Activated T-cell treated with anti-CD3 and anti-CD28 coated beads, Interleukin-2, amount 50 U/mL, for 1 hour (primary cell): ENCODE data around the gene NOSTRIN.
"Not testable (repeated sequence)": the region's sequence is repeated elsewhere in the genome, so short reads cannot be mapped to it uniquely, and the experiment has no call there.

Experiments used
- DNase-seq: peaks from one replicate; pipeline ENCODE4 v3.0.0-alpha.2; 2020

The NOSTRIN gene

GRCh38 chr2:168790226-168790902 is 12.1 kb upstream of the NOSTRIN start:
- no peak for DNase-seq

- DNase-seq, result not testable (repeated sequence)
Observed at GRCh38 chr2:168791140-168791539, 11.3 kb upstream of the NOSTRIN start.

DNA sequence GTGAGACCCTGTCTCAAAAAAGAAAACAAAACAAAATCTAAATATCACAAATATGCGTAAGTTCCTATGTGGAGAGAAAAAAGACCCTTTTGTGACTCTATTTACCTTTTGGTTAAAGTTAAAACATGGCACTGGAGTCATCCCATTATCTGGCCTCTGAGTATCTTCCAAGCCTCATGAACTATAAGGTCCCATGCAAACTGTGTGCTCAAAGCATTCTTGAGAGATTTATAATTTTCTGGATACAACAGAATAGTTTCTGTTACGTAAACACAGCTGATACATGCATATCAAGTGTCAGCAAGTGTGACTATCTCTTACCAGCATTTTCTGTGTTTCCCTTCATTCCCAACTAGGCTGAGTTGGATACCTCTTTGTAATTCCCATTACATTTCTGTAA is 8.8 kb upstream of the NOSTRIN start:
- DNase-seq, result no peak

- no peak for DNase-seq
Observed at GRCh38 chr2:168794968-168795367, 7.5 kb upstream of the NOSTRIN start.

DNA sequence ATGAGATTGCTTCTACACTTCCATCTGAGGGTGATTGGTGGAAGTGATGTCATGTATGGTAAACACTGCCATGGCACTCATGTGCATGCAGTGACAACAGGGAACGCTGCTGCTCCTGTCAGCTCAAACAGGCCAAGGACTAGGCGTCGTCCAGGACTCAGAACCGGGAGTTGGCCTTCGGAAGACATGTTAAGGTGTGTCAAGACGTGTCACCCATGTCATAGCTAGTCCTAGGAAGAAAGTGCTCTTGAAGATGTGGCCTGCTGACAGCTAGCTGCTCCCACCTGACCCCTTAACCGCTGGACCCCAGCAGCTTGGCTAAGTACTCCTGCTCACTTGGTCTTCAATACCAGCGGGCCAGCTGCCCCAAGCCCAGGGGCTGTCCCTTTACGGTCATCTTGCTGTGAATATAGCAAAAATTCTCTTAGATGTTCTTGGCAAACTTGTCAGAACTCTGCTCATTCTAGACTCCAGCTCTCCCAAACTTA is 6.3 kb upstream of the NOSTRIN start:
- DNase-seq, result no peak

GRCh38 chr2:168796583-168797285 is 5.7 kb upstream of the NOSTRIN start:
- DNase-seq, result no peak

- DNase-seq, result no peak
Observed at GRCh38 chr2:168797286-168797655, 5.2 kb upstream of the NOSTRIN start.

GRCh38 chr2:168798076-168798887 is 4.2 kb upstream of the NOSTRIN start:
- no peak for DNase-seq

- no peak for DNase-seq
Observed at GRCh38 chr2:168798888-168799410, 3.5 kb upstream of the NOSTRIN start.

GRCh38 chr2:168801471-168801870 is 966 bp upstream of the NOSTRIN start:
- no peak for DNase-seq

DNA sequence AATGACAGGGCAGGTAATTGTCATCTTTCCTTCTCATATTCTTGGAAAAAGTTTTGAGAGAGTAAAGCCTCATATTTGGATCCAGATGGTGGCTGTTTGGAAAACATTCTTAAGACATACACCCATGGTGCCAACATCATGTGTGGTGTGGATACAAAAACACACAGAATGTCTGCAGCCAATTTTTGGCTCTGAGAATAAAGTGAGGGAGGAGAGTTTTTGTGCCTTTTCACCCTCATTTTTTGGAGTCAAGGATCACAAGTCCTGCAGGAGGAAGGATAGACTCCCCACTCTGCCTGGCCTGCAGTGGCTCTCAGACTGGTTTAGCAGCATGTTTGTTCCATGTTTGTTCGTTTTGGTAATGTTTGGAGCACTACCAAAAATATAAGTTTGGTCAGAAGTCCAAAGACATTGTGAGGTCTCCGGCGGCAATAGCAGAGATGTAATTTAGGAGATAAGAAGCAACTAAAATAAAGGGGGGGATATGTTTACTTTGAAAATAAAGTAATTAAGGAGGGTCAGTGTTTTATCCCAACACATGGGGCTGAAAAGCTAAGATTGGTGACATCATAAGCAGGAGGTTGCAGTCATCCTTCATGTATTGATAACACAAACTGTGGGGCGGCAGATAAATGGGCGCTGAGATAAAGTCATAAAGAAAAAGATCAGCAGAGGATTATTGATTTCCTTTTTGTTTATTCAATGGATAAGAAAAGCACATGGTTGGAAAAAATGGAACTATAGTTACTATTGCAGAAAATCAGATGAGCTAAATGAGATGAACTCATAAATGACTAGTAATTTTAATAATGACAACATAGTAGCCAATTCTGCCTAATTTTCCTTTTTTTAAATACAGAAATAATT is 655 bp downstream of the NOSTRIN start:
- no peak for DNase-seq

GRCh38 chr2:168804214-168804613 is 1.8 kb downstream of the NOSTRIN start:
- no peak for DNase-seq

- no peak for DNase-seq
Observed at GRCh38 chr2:168805615-168806014, 3.2 kb downstream of the NOSTRIN start.

GRCh38 chr2:168809537-168809936 is 7.1 kb downstream of the NOSTRIN start:
- no peak for DNase-seq

DNA sequence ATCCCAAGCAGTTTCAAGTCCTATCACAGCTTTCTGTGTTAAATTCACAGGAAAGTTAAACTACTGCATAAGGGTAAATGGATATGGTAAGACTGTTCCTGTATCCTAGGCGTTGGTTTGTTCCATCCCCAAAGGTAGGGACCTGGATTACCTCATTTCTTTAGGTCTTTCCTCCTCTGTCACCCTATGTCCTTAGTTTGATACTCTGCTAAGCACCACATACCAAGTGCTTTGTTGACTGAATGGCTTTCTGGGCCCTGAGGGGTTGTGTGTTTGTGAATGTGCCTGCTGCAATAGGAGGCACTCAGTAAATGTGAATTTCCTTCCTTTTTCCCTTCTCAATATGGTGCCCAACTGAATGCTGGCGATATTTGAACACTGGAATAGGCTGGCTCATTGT is 7.8 kb downstream of the NOSTRIN start:
- DNase-seq, result no peak

GRCh38 chr2:168811696-168812095 is 9.3 kb downstream of the NOSTRIN start:
- DNase-seq, result no peak

DNA sequence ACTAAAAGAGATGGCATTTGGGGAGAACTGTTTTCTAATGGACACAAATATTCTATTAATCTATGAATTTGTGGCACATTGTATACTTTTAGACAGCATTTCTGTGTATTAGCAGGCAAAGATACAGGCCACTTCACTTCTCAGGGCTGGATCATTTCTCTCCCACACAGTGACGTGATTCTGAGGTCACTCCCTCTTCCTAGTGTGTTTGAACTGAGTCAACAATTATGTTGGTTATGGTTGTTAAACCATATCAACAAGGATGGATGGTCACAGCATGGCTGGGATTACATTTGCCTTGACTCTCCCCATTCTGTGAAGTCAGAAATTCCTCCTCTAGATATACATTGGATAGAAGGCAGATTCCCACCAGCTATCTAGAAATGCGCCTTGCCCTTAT is 11.6 kb downstream of the NOSTRIN start:
- DNase-seq, result no peak

DNA sequence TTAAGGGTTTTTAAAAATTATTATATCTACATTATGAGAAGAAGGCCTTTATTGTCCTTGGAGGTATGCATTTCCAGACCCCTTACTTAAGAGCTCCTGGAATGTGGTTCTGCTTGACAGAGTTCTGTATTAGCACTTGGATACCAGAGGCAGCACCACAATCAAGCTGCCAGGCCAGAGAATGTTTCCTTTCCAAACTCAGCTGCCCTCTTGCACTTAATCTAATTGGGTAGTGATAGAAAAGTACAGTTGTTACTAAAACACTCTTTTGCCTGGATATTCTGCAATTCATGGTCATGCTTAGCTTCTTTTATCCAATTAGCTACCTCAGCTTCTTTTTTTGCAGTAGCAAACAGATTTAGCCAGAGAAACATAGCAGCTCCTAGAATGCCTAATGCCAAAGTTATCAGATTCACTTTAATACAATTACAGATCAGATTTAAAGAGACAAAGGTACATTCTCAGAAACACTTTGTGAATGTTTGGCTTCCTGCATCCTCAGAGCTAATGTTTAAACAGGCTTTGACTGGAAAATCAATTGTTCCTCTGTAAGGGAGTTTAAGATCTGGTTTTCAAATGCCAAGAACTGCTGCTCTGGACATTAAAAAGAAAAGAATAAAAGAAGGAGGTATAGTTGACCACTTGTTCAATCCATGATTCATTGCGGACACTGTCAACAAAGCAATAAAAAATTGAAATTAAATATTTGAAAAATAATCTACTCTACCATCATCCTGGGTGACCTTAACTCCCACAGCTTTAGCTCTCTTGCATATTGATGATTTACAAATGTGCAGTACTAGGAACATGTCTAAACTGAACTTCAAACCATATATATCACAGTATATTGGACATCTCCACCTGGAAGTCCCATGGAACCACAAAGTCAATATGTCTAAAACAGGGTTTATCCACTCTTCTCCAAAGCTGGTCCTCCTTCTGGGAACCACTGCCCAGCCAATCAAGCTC is 12.8 kb downstream of the NOSTRIN start:
- no peak for DNase-seq

- no peak for DNase-seq
Observed at GRCh38 chr2:168816369-168816768, 13.9 kb downstream of the NOSTRIN start.

DNA sequence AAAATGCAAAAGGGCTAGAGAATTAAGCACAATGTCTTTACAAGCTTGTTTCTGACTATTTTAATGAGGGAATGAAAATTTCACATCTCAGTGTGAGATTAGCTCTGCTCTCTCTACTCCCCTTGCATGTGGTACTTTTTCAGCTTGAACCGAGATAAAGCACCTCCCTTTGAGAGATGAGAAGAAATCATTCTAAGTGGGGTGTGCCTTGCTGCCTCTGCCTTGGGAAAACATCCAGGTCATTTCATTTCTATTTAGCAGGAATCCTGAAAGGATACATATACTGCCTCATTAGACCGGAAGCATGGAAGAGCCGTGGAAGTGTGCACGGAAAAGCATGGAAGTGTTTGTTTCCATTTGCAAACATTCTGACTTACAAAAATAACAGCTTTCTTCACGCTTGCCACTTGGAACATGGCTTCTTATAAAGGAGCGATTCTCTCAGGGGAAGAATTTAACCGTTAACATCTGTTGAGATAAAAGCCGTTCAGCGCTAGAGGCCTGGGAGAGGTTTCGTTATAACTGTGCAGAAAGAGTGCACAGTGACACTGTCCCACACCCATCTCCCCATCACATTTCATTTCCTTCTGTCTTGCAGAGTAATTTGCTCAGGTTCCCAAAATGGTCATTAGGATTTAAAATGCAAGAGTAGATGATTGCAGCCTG is 16.7 kb downstream of the NOSTRIN start:
- no peak for DNase-seq
